Astrocyte (in vitro differentiated cells and primary cell): Measurements from ENCODE around the gene CERS1. TPM values are rescaled to one million over a fixed set of nuclear protein-coding genes. Genes with fewer than 3 reads are reported as not detected.

Experiments
- DNase-seq: peaks from one replicate; pipeline ENCODE4 v3.0.0-alpha.2; 2010; ENCODE audit warnings: low read depth
- FAIRE-seq: peaks from 2 replicates; lab custom pipeline; 2011; peaks lifted over from hg19 to GRCh38; lab: Jason Lieb, UNC
- H2AFZ ChIP-seq: 2 replicates; pipeline ENCODE4 v1.6.0; 2012; ENCODE audit warnings: low read depth, low read length, inconsistent platforms
- H3K27ac ChIP-seq: 2 replicates; pipeline ENCODE4 v1.5.1; 2011; ENCODE audit warnings: low read depth, low read length, inconsistent platforms
- H3K27me3 ChIP-seq: 2 replicates; pipeline ENCODE4 v1.6.0; 2011; ENCODE audit warnings: low read length, inconsistent platforms; ENCODE audit not compliant: insufficient read depth
- H3K36me3 ChIP-seq: 2 replicates; pipeline ENCODE4 v1.5.1; 2011; ENCODE audit warnings: low read length, inconsistent platforms; ENCODE audit not compliant: insufficient read depth
- H3K4me1 ChIP-seq: 2 replicates; pipeline ENCODE4 v1.5.1; 2011; ENCODE audit warnings: low read length, inconsistent platforms; ENCODE audit not compliant: insufficient read depth
- H3K4me2 ChIP-seq: 2 replicates; pipeline ENCODE4 v1.6.0; 2012; ENCODE audit warnings: low read length, inconsistent platforms
- H3K4me3 ChIP-seq: 2 replicates; pipeline ENCODE4 v1.5.1; 2011; ENCODE audit warnings: low read depth, mild to moderate bottlenecking, low read length, inconsistent platforms; ENCODE audit not compliant: insufficient read depth
- H3K79me2 ChIP-seq: 2 replicates; pipeline ENCODE4 v1.6.0; 2012; ENCODE audit warnings: mild to moderate bottlenecking, low read length, inconsistent platforms; ENCODE audit not compliant: insufficient read depth
- H3K9ac ChIP-seq: 2 replicates; pipeline ENCODE4 v1.6.0; 2012; ENCODE audit warnings: mild to moderate bottlenecking, low read length, inconsistent platforms
- H3K9me3 ChIP-seq: 2 replicates; pipeline ENCODE4 v1.5.1; 2012; ENCODE audit warnings: low read depth, mild to moderate bottlenecking, low read length, inconsistent platforms; ENCODE audit not compliant: insufficient read depth
- H4K20me1 ChIP-seq: 2 replicates; pipeline ENCODE4 v1.6.0; 2012; ENCODE audit warnings: low read length, inconsistent platforms; ENCODE audit not compliant: insufficient read depth
- H3K27ac Mint-ChIP-seq: one replicate; pipeline ENCODE4 v1.8.0; 2021; ENCODE audit warnings: mild to moderate bottlenecking, mixed read lengths; ENCODE audit not compliant: unreplicated experiment
- H3K27me3 Mint-ChIP-seq: one replicate; pipeline ENCODE4 v1.8.0; 2021; ENCODE audit warnings: low read depth, mixed read lengths; ENCODE audit not compliant: unreplicated experiment
- H3K36me3 Mint-ChIP-seq: one replicate; pipeline ENCODE4 v1.8.0; 2021; ENCODE audit warnings: low read depth, mixed read lengths; ENCODE audit not compliant: unreplicated experiment
- H3K4me1 Mint-ChIP-seq: one replicate; pipeline ENCODE4 v1.8.0; 2021; ENCODE audit warnings: low read depth, mixed read lengths; ENCODE audit not compliant: unreplicated experiment
- H3K4me3 Mint-ChIP-seq: one replicate; pipeline ENCODE4 v1.8.0; 2021; ENCODE audit warnings: mild to moderate bottlenecking, moderate library complexity, mixed read lengths; ENCODE audit not compliant: unreplicated experiment
- H3K9me3 Mint-ChIP-seq: one replicate; pipeline ENCODE4 v1.8.0; 2021; ENCODE audit warnings: mild to moderate bottlenecking, mixed read lengths; ENCODE audit not compliant: unreplicated experiment
- CTCF ChIP-seq: IDR thresholded peaks from 2 replicates; pipeline ENCODE4 v1.5.1; 2011; ENCODE audit warnings: low read depth, mild to moderate bottlenecking, inconsistent platforms, low read length, moderate library complexity; ENCODE audit not compliant: insufficient read depth
- EZH2 ChIP-seq: IDR thresholded peaks from 2 replicates; pipeline ENCODE4 v1.6.1; 2012; ENCODE audit warnings: mild to moderate bottlenecking, low read length, inconsistent platforms; ENCODE audit not compliant: insufficient read depth
- total RNA-seq: library from RNA; stranded (reverse); gene quantifications from 2 replicates; pipeline ENCODE4 v1.2.1, GENCODE V29; 2021

The CERS1 gene
- total RNA-seq, 1 donor from 2014 or later = 6.8 TPM

- DNase-seq = no peak
- Histone ChIP-seq H3K4me3 (no peak overlapping the region), H3K27ac (no peak overlapping the region), H3K9me3 (no peaks in the 10 kb centered on the region), H3K9ac (no peak overlapping the region), H4K20me1 (peaks cover 63% of the 10 kb centered on the region), H3K79me2 (peaks cover 47% of the 10 kb centered on the region), H3K36me3 (peaks cover 8% of the 10 kb centered on the region), H3K27me3 (no peaks in the 10 kb centered on the region), H3K4me1 (peaks cover 15% of the 10 kb centered on the region), H2AFZ (no peak overlapping the region), H3K4me2 (no peak overlapping the region)
- Mint-ChIP-seq H3K27ac (no peak overlapping the region), H3K27me3 (no peaks in the 10 kb centered on the region), H3K4me3 (no peak overlapping the region), H3K4me1 (peaks cover 10% of the 10 kb centered on the region), H3K36me3 (peaks cover 18% of the 10 kb centered on the region), H3K9me3 (no peaks in the 10 kb centered on the region)
- FAIRE-seq = no peak
- no peak for TF ChIP-seq CTCF
- TF ChIP-seq EZH2 = no peak
Measured at GRCh38 chr19:18922228-18922985, 26.4 kb upstream of the CERS1 start.

- H3K36me3 Mint-ChIP-seq = peaks cover 14% of the 10 kb centered on the region
- Histone ChIP-seq H2AFZ (no peak overlapping the region), H4K20me1 (peaks cover 68% of the 10 kb centered on the region), H3K4me2 (no peak overlapping the region), H3K79me2 (peaks cover 56% of the 10 kb centered on the region), H3K36me3 (peaks cover 8% of the 10 kb centered on the region), H3K27ac (no peak overlapping the region), H3K4me1 (peaks cover 15% of the 10 kb centered on the region), H3K27me3 (no peaks in the 10 kb centered on the region), H3K9ac (no peak overlapping the region), H3K9me3 (no peaks in the 10 kb centered on the region), H3K4me3 (no peak overlapping the region)
- no peak overlapping the region for H3K4me3 Mint-ChIP-seq
- H3K27me3 Mint-ChIP-seq = no peaks in the 10 kb centered on the region
- peaks cover 11% of the 10 kb centered on the region for H3K4me1 Mint-ChIP-seq
- TF ChIP-seq EZH2 (no peak), CTCF (no peak)
- no peaks in the 10 kb centered on the region for H3K9me3 Mint-ChIP-seq
- no peak overlapping the region for H3K27ac Mint-ChIP-seq
- DNase-seq (no peak), FAIRE-seq (no peak)
Measured at GRCh38 chr19:18921593-18921992, 25.6 kb upstream of the CERS1 start.

- no peak for DNase-seq
- no peaks in the 10 kb centered on the region for H3K9me3 Mint-ChIP-seq
- Histone ChIP-seq H3K4me2 (peak overlapping the region; percentile 90), H4K20me1 (peaks cover 62% of the 10 kb centered on the region), H3K4me3 (peak overlapping the region; percentile 99), H3K9ac (peak overlapping the region; percentile 93), H3K4me1 (peaks cover 15% of the 10 kb centered on the region), H3K36me3 (peaks cover 7% of the 10 kb centered on the region), H3K79me2 (peaks cover 66% of the 10 kb centered on the region), H3K9me3 (no peaks in the 10 kb centered on the region), H2AFZ (no peak overlapping the region), H3K27ac (peak overlapping the region; percentile 68), H3K27me3 (no peaks in the 10 kb centered on the region)
- peaks cover 12% of the 10 kb centered on the region for H3K36me3 Mint-ChIP-seq
- no peaks in the 10 kb centered on the region for H3K27me3 Mint-ChIP-seq
- peak overlapping the region; percentile 90 for H3K4me3 Mint-ChIP-seq
- peak overlapping the region; percentile 90 for H3K27ac Mint-ChIP-seq
- peaks cover 11% of the 10 kb centered on the region for H3K4me1 Mint-ChIP-seq
- TF ChIP-seq CTCF (no peak), EZH2 (no peak)
- no peak for FAIRE-seq
Measured at GRCh38 chr19:18920400-18920799, 24.4 kb upstream of the CERS1 start.
